NOMO-1 treated with dmso at 0.1 percent for 144 hours (cell line): ENCODE measurements around the gene NUDT3.
A peak's percentile ranks its signal among the peaks of the same experiment; 100 is the strongest.
"Not testable (repeated sequence)": the region's sequence is repeated elsewhere in the genome, so short reads cannot be mapped to it uniquely, and the experiment has no call there.

Experiments used
- DNase-seq: peaks from one replicate; lab custom pipeline; 2025; ENCODE audit not compliant: unreplicated experiment; lab: John Stamatoyannopoulos, UW

Gene NUDT3

DNA sequence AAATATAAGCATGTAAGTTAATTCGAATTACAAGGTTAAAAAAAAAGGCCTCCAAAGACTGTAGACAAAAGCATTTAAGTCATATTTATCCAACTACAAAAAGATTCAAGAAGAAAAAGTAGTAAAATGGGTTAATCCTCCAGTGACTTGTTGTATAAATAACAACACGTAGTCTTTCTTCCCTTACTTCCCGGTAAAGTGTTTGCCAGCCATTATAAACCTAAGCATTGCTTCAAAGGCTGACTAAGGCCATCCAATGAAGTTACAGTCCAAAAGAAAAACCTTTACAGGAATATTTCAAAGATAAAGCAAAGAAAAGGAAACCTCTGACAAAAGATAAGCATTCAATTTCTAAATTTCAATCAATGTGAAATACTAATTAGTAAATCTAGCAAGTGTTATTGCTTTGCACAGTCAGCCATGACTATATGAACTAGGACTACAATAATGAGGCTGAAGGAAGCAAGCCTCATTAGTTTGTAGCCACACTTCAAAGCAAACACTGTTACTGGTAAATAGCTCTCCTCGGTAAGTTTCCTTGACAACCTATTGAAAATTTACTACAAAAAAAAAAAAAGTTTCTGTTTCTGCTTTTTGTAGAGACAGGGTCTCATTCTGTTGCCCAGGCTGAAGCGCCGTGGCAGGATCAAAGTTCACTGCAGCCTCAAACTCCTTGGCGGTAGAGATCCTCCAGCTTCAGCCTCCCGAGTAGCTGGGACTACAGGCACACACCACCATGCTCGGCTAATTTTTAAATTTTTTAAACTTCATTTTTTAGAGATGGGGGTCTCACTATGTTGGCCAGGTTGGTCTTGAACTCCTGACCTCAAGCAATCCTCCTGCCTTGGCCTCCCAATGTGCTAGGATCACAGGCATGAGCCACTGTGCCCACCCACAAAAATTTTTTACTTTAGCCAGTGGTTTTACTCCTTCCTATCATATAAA lies 46.0 kb downstream of the NUDT3 start:
- no peak for DNase-seq

DNA sequence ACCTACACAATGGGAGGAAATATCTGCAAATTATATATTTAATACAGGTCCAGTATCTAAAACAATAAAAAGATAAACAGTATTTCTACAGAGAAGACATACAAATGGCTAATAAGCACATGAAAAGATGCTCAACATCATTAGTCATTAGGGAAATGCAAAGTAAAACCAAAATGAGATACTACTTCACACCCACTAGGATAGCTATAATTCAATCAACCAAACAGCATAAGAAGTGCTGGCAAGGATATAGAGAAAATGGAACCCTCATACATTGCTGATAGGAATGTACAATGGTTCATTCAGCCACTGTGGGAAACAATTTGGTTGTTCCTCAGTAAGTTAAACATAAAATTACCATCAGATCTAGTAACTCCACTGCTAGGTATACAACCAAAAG lies 48.7 kb downstream of the NUDT3 start:
- DNase-seq, result no peak

DNA sequence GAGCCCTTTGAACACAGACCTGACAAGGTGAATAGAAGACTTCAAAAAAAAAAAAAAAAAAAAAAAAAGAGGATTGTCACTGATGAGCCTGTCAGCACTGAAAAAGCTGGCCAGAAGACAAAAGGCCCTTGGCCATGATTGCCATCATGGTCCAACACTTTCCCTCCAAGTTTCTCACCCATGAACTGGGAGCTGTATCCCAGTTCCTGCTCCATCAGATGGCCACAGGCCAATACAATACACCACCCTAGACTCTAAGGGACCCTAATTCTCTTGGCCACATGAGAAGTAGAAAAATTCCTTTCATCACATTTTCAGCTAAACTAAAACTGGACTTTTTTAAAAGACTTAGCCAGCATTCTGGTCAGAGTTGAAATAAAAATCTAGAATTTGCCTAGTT lies 50.2 kb downstream of the NUDT3 start:
- no peak for DNase-seq

DNA sequence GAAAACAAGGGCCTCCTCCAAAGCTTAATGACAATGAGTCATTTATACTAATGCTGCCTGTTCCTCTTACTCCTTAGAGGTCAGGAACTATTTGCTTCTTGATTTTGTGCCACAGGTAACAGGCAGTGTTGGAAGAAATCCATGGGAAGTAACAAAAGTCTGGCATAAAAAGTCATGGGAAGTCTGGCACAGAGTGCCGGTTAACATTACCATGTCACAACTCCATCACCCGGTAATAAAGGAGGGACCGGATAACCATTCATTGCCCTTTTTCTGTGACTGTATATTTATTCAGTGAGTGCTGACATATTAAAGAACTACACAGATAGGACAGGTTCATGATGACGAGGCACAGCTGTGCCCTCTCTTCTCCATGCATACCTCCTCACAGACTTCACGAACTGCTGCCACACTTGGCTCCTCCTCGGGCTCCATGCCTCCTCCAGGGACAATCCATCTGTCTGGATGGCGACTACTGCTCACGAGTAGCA lies 50.9 kb downstream of the NUDT3 start:
- no peak for DNase-seq

DNA sequence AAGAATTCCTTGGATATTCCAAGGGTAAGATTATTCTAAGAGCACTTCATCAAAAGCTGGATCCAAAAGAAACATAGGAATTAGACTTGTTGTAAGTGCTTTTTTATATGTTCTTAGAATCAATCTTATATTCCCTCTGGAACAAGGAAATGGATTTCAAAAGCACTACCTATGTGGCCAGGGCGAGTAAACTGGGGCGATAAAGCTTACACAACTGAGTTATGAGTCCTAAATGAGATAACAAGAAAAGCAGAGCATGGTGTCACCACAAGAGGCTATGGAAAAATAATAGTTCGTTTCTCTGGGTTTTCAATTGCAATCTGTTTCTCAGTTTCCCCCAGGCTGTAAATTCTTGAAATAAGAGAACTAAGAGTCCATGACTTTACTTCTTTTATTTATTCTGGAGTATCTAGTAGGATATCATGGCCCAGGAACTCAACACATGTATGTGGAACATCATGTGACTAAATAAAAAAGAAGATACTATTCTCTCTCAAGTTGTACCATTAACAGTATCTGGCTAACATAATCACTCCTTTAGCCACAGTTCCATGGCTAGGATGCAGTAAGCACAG lies 51.5 kb downstream of the NUDT3 start:
- no peak for DNase-seq

DNA sequence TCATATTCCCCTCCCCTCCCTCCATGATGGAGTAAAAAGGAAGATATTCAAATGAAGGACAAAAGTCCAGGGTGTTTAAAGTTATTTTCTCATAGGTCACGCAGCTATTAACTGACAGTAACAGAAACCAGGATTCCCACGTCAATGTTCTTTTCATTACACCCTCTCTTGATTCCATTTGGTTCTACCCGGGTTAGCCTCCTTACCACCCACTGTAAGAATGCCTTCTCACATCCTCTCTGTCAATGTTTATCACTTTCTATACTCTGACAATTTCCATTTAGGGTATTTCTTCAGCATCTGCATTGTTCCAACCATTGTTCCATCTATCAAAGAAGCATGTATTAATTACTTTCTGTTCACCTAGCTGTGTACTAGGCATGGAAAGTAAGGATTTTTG lies 52.1 kb downstream of the NUDT3 start:
- DNase-seq, result no peak

DNA sequence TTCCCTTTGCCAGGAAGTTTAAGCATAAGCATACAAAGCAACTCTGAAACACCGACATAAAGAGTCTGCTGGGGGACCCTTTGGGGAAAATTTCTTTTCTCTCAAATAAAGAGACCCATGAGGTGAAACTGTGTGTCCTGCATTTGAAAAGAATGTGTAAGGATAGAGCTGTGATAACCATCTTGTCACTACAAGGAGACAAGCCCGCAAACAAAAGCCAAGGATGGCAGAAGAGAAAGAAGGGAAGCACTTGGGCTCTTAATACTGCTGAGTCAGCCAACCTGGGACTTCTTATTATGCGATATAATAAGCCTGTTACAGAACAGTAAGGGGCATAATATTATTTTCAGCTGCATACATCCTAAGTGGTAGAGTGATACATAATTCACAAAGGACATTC lies 52.5 kb downstream of the NUDT3 start:
- DNase-seq, result no peak

DNA sequence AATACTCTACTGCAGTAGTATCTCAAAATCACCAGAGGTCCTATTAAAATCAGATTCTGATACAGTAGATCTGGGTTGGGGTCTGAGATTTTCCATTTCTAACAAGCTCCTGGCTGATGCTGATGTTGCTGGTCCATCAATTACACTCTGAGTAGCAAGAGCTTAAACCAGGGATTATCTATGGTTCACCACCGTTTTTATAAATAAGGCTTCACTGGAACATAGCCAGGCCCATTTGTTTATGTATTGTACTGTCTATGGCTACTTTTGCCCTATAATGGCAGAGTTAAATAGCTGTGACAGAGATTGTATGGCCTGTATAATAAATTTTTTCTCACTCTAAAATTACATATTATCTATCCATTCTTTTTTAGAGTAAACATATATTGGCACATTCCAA lies 53.0 kb downstream of the NUDT3 start:
- no peak for DNase-seq

DNA sequence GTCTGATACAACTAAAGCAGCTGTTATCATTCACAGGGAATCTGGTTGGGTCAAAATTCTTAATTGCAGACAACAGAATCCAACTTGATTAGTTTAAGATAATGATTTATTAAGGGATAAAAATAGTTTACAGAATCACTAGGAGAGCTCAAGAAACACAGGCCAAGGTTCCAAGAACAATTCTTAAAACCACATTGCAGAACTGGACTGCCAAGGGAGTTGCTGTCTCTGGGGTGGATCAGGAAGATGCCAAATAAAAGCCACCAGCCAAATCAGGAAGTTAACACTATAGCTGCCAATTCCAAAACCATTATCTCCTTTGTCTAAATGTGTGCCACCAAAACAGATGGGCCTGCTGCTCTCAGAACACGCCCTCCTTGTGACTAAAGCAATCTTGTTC lies 53.7 kb downstream of the NUDT3 start:
- DNase-seq, result no peak

DNA sequence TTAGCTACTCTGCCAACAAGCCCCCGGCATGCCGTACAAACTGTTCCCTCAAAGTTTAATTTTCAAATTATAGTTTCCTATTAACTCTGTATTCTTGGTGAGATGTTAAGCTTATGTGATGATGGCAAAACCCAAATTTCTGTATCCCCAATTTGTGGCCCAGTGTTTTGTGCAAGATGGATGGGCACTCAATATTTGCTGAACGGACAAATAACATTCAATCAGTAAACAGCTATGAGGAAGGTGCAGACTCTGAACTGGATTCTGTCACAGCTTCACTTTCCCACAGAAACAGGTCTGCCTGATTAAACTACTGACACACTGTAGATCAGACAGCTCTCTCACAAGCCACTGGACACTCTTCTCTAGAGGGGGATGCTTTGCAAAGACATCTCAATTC lies 54.1 kb downstream of the NUDT3 start:
- DNase-seq, result no peak

DNA sequence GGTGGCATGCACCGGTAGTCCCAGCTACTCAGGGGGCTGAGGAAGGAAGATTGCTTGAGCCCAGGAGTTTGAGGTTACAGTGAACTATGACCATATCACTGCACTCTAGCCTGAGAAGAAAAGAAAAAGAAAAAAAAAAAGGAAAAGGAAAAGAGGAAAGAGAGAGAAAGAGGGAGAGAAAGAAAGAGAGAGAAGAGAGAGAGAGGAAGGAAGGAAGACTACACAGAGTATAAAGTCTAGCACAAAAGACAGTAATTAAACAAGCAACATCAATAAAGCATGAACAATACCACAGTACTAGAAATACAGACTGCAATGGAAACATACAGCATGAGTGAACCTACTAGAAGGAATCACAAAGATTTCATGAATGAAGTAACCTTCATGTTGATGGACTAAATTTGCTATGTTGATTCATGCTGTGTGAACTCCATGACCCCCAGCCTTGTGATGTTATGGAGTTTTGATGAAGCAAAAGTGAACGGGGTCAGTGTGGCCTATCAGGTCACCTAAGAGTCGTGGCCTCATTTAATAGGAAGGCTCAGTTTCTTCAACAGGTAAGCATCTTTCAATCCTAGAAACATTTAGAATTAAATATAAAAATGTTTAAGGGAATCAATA lies 57.6 kb downstream of the NUDT3 start:
- DNase-seq, result no peak

DNA sequence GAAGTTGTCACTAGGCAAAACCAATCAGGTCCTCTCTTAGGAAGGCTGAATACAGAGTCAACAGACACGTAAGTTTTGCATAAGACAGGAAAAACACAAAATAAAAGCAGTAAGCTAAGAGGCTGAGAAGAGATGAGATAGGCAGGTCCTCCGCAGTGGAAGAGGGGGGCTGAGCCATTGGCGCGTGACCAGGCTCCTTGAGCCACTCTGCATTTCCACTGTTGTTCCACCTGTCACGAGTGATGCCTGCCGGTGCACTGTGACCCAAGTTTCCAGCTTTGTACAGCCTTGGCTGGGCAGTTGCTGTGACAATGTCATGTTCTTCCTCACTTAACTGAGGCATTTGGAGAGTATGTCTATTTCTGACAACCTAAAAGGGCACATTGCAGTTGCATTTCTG lies 58.6 kb downstream of the NUDT3 start:
- no peak for DNase-seq

DNA sequence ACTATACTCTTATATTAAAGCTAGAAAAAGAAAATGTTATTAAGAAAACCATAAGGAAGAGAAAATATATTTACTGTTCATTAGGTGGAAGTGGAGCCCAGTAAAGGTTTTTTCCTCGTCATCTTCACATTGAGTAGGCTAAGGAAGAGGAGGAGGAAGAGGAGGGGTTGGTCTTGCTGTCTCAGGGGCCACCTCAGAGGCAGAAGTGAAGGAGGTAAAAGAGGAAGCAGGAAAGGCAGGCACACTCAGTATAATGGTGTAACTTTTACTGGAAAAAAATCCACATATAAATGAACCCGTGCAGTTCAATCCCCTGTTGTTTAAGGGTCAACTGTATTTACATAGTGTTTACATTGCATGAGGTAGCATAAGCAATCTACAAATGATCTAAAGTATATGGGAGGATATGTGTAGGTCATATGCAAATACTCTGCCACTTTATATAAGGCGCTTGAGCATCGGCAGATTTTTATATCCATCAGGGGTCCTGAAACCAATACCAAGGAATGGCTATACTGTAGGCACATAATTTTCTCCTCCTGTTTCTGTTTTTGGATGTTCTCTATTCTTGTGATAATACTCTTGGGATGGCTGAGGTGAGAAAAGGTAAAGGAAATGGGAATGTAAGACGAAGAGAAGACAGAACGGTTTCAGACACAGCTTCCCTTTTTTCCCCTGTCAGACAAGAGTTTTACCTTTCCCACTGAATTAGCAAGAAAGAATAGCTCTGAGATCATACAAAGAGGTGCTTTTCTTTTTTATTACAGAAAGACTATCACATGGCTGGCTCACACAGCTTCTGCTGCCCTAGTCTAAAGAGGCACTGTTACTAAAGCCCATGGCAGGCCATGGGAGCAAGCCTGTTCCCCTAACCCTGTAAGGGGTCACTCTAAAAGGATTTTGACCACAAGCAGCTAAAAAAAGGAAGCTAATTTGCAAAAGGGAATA lies 59.9 kb downstream of the NUDT3 start:
- DNase-seq, result peak; percentile 45

DNA sequence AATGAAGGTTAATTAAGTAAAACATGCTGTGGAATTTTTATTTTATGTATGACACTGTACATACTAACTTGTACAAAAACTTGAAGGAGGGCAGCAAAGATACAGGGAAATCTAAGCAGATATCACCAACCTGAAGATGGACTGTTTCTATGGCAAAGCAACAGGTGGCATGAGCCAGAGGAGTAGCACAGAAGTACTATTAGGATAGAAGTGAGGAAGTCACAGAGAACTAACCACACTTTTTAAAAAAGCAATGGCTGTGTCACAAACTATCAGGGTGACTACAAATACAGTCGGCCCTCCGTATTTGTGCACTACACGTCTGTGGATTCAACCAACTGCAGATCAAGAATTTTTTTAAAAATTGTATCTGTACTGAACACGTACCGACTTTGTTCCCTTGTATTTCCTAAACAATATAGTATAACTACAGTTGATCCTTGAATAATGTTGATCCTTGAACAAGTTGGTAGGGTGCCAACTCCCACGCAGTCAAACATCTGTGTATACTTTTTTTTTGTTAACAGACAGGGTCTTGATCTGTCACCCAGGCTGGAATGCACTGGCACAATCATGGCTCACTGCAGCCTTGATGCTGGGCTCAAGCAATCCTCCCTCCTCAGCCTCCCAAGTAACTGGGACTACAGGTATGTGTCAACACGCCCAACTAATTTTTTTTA lies 61.0 kb downstream of the NUDT3 start:
- DNase-seq, result no peak

DNA sequence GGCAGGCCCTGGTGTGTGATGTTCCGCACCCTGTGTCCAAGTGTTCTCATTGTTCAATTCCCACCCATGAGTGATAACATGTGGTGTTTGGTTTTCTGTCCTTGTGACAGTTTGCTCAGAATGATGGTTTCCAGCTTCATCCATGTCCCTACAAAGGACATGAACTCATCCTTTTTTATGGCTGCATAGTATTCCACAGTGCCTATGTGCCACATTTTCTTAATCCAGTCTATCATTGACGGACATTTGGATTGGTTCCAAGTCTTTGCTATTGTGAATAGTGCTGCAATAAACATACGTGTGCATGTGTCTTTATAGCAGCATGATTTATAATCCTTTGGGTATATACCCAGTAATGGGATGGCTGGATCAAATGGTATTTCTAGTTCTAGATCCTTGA lies 62.7 kb downstream of the NUDT3 start:
- not testable (repeated sequence) for DNase-seq

DNA sequence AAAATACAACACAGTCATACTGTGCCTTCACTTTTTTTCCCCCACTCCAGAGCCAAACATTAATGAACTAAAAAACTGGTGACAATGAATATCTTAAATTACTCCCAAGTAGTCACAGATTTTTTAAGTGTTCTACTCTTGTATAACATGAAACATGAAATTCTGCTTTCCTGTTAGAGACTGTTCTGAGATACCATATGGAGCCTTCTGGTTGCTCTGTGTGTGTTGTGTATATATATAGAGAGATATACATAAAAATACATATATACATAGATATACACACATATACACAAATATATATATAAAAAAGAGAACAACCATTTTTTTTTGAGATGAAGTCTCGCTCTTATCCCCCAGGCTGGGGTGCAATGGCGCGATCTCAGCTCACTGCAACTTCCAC lies 63.5 kb downstream of the NUDT3 start:
- no peak for DNase-seq

DNA sequence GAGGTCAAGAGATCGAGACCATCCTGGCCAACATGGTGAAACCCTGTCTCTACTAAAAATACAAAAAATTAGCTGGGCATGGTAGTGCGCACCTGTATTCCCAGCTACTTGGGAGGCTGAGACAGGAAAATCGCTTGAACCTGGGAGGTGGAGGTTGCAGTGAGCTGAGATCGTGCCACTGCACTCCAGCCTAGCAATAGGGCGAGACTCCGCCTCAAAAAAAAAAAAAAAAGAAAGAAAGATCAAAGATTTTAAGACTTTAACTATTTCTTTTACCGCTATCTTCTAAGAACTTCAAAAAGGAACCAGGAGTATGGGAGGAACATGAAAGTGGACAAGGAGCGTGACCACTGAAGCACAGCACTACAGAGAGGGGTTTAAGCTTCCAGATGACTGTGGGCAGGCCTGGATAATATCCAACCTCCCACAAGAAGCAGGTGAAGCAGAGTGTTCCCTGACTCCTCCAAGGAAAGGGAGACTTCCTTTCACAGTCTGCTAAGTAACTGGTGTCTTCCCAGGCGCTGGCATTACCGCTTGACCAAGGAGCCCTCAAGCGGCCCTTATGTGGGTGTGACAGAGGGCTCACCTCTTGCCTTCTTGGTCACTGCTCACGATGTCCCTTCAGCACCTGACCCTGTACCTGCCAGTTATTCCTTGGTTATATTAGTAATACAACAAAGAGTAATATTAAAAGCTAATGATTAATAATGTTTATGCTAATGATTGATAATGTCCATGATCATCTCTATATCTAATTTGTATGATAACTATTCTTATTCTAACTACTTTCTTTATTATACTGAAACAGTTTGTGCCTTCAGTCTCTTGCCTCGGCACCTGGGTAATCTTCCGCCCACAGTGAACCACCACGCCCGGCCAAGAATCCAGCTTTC lies 64.9 kb downstream of the NUDT3 start:
- not testable (repeated sequence) for DNase-seq

DNA sequence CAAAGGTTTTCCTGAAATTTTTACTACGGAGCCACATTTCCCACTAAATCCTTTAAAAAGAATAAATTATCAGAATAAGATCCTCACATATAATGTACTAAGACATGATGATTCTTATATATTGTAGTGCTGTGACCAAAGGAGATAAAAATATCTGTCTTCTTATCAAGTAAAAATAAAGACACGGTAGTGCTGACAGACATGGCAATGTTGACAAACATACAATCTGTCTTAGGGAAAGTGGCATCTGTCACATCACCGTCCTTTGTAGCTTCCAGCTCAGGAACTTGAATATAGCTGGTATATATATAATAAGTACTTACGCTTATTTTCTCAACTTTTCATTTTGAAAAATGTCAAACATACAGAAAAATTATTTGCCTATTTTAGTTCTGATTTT lies 66.8 kb downstream of the NUDT3 start:
- DNase-seq, result no peak

DNA sequence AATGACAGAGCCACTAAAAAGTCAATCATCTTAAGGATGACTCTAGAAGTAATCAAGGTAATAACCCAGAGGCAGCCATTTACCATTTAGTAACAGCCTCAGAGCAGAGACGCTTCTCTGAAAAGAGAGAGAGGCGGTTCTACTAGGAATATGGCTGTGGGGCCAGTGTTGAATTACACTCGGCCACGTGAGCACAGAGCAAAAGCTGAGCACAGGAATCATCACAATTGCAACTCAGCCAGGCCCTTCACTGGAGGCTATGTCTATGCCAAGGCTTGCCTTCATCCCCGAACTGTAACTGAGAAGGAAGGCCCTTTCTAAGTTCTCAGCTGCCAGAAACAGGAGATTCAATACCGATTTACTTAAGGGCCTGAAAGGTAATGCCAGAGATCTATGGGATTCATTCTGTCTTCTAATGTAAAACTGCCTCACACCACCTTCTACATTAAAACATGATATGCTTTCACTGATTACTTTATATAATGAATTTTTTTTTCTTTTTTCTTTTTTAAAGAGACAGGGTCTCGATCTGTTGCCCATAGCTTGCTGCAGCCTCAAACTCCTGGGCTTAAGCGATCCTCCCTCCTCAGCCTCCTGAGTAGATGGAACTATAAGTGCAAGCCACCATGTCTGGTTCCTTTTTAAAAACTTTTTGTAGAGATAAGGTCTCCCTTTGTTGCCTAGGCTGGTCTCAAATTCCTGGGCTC lies 67.6 kb downstream of the NUDT3 start:
- no peak for DNase-seq
